Activated B cell treated with CpG ODN at 0.5 μM for 24 hours (primary cell): ENCODE measurements around the gene SYTL1. TPM values are rescaled to one million over a fixed set of nuclear protein-coding genes. Genes with fewer than 3 reads are reported as not detected.

Experiments
- ATAC-seq: fragments of 200-7000 bp; cut with Tn5 transposase; one replicate; pipeline ENCODE4 v1.10.0; 2021; ENCODE audit warnings: low read depth, mild to moderate bottlenecking, moderate library complexity
- CTCF ChIA-PET: fragments of 350-600 bp; sonication (Branson Sonifier 250); formaldehyde crosslinking; loops from one replicate; lab custom pipeline; 2021; ENCODE audit warnings: antibody characterized with exemption; lab: Charles Lee
- POLR2A ChIA-PET: fragments of 350-600 bp; sonication (Branson Sonifier 250); formaldehyde crosslinking; loops from one replicate; lab custom pipeline; 2021; ENCODE audit warnings: antibody characterized with exemption; lab: Charles Lee
- DNase-seq: peaks from one replicate; pipeline ENCODE4 v3.0.0; 2022
- H3K27ac Mint-ChIP-seq: one replicate; pipeline ENCODE4 v1.8.0; 2020; ENCODE audit warnings: mixed read lengths
- H3K27me3 Mint-ChIP-seq: one replicate; pipeline ENCODE4 v1.8.0; 2021; ENCODE audit warnings: mixed read lengths
- H3K36me3 Mint-ChIP-seq: one replicate; pipeline ENCODE4 v1.8.0; 2021; ENCODE audit warnings: low read depth, mixed read lengths
- H3K4me1 Mint-ChIP-seq: one replicate; pipeline ENCODE4 v1.8.0; 2021; ENCODE audit warnings: mixed read lengths
- H3K4me3 Mint-ChIP-seq: one replicate; pipeline ENCODE4 v1.8.0; 2020; ENCODE audit warnings: mild to moderate bottlenecking, mixed read lengths
- H3K9me3 Mint-ChIP-seq: one replicate; pipeline ENCODE4 v1.8.0; 2020; ENCODE audit warnings: mixed read lengths
- CTCF ChIP-seq: fragments of 200-600 bp; IDR thresholded peaks from one replicate; pipeline ENCODE4 v1.8.0; 2022; ENCODE audit warnings: antibody characterized with exemption, mild to moderate bottlenecking
- intact Hi-C: fragments of 100-400 bp; cut with micrococcal nuclease; formaldehyde crosslinking; loops from one replicate; pipeline ENCODE4 v1.15.1; 2024
- total RNA-seq: library from RNA; stranded (reverse); gene quantifications from 2 replicates; pipeline ENCODE4 v1.2.3, GENCODE V29; 2022

The SYTL1 gene
- total RNA-seq, 1 donor from 2014 or later, result 76.0 TPM

GRCh38 chr1:27336756-27337155, 5.1 kb upstream of the SYTL1 start:
- ATAC-seq (no peak), DNase-seq (no peak)
- H3K4me1 Mint-ChIP-seq, result peaks cover 42% of the 10 kb centered on the region
- H3K27me3 Mint-ChIP-seq, result no peaks in the 10 kb centered on the region
- intact Hi-C loops, result no loop called here
- no peaks in the 10 kb centered on the region for H3K9me3 Mint-ChIP-seq
- ChIA-PET CTCF (interaction anchor here (1.4 kb wide), 1 partner anchor 54 kb away, joined by 4 read pairs; no protein-coding TSS in a partner anchor), POLR2A (interaction anchor here (0.6 kb wide), 1 partner anchor 60 kb away, joined by 5 read pairs; no protein-coding TSS in a partner anchor)
- TF ChIP-seq CTCF, result no peak
- no peak overlapping the region for H3K27ac Mint-ChIP-seq
- H3K36me3 Mint-ChIP-seq, result peaks cover 55% of the 10 kb centered on the region
- H3K4me3 Mint-ChIP-seq, result no peak overlapping the region

- Mint-ChIP-seq H3K4me1 (peaks cover 52% of the 10 kb centered on the region), H3K4me3 (no peak overlapping the region), H3K27me3 (no peaks in the 10 kb centered on the region), H3K9me3 (no peaks in the 10 kb centered on the region), H3K36me3 (peaks cover 43% of the 10 kb centered on the region), H3K27ac (peak overlapping the region; percentile 87)
- intact Hi-C loops, result no loop called here
- CTCF ChIA-PET, result interaction anchor here (1.3 kb wide), 1 partner anchor 18 kb away, joined by 4 read pairs; no protein-coding TSS in a partner anchor
- POLR2A ChIA-PET, result no interaction called here
- no peak for TF ChIP-seq CTCF
- no peak for ATAC-seq
- DNase-seq, result no peak
These were observed 3.1 kb upstream of the SYTL1 start for GRCh38 chr1:27338751-27339150.

GRCh38 chr1:27339213-27339612, 2.6 kb upstream of the SYTL1 start:
- Mint-ChIP-seq H3K36me3 (peaks cover 40% of the 10 kb centered on the region), H3K9me3 (no peaks in the 10 kb centered on the region), H3K4me1 (peaks cover 57% of the 10 kb centered on the region), H3K27me3 (no peaks in the 10 kb centered on the region), H3K4me3 (peak overlapping the region; percentile 8), H3K27ac (peak overlapping the region; percentile 87)
- DNase-seq (no peak), ATAC-seq (no peak)
- no peak for TF ChIP-seq CTCF
- intact Hi-C loops, result no loop called here
- CTCF ChIA-PET, result interaction anchor here (1.3 kb wide), 1 partner anchor 18 kb away, joined by 4 read pairs; no protein-coding TSS in a partner anchor
- POLR2A ChIA-PET, result interaction anchor here (0.6 kb wide), 1 partner anchor 282 kb away, joined by 5 read pairs; no protein-coding TSS in a partner anchor

GRCh38 chr1:27342391-27342777, 562 bp downstream of the SYTL1 start:
- no peak for TF ChIP-seq CTCF
- no peaks in the 10 kb centered on the region for H3K9me3 Mint-ChIP-seq

More at GRCh38 chr1:27342391-27342777, 562 bp downstream of the SYTL1 start:
- ChIA-PET POLR2A (interaction anchor here (1.1 to 4.7 kb wide), 11 partner anchors 7 to 430 kb away, joined by 3 to 75 read pairs (median 10); partner anchors contain the start of genes FAM76A, MAP3K6, STX12 and TMEM222), CTCF (interaction anchor here (0.9 to 3.7 kb wide), 6 partner anchors 9 to 53 kb away, joined by 3 to 23 read pairs (median 4); no protein-coding TSS in a partner anchor)
- peak; percentile 7 for ATAC-seq
- Mint-ChIP-seq H3K36me3 (peaks cover 26% of the 10 kb centered on the region), H3K27ac (peak overlapping the region; percentile 87), H3K4me1 (peaks cover 71% of the 10 kb centered on the region), H3K27me3 (no peaks in the 10 kb centered on the region), H3K4me3 (peak overlapping the region; percentile 80)
- no peak for DNase-seq
- intact Hi-C loops, result loop anchor here (5.0 to 10.0 kb wide), 2 partner anchors 385 to 648 kb away; partner anchors contain the start of genes ARID1A and FAM76A
